Activated T-cell treated with anti-CD3 and anti-CD28 coated beads, Interleukin-2, amount 50 U/mL, for 4 hours (primary cell): ENCODE results near the gene HCFC1. TPM values are rescaled to one million over a fixed set of nuclear protein-coding genes. Genes with fewer than 3 reads are reported as not detected.

ENCODE experiments used
- ATAC-seq, 2 donors: fragments of 200-7000 bp; cut with Tn5 transposase; one replicate each; pipeline ENCODE4 v1.10.0; 2021
- DNase-seq: peaks from one replicate; pipeline ENCODE4 v3.0.0-alpha.2; 2020
- H3K27me3 Mint-ChIP-seq: one replicate; pipeline ENCODE4 v1.8.0; 2021; ENCODE audit warnings: low read depth, mixed read lengths
- H3K36me3 Mint-ChIP-seq: one replicate; pipeline ENCODE4 v1.8.0; 2022; ENCODE audit warnings: mixed read lengths; ENCODE audit not compliant: insufficient read depth
- H3K4me1 Mint-ChIP-seq: one replicate; pipeline ENCODE4 v1.8.0; 2021; ENCODE audit warnings: low read depth, mixed read lengths
- H3K4me3 Mint-ChIP-seq: one replicate; pipeline ENCODE4 v1.8.0; 2021; ENCODE audit warnings: mild to moderate bottlenecking, moderate library complexity, mixed read lengths
- H3K9me3 Mint-ChIP-seq: one replicate; pipeline ENCODE4 v1.8.0; 2021; ENCODE audit warnings: mixed read lengths
- total RNA-seq, 3 donors: library from RNA; stranded (reverse); gene quantifications; one replicate each; pipeline ENCODE4 v1.2.1, GENCODE V29; 2021

The HCFC1 gene
- total RNA-seq, 3 donors from 2014 or later, result 140 to 162 (median 150) TPM

DNA sequence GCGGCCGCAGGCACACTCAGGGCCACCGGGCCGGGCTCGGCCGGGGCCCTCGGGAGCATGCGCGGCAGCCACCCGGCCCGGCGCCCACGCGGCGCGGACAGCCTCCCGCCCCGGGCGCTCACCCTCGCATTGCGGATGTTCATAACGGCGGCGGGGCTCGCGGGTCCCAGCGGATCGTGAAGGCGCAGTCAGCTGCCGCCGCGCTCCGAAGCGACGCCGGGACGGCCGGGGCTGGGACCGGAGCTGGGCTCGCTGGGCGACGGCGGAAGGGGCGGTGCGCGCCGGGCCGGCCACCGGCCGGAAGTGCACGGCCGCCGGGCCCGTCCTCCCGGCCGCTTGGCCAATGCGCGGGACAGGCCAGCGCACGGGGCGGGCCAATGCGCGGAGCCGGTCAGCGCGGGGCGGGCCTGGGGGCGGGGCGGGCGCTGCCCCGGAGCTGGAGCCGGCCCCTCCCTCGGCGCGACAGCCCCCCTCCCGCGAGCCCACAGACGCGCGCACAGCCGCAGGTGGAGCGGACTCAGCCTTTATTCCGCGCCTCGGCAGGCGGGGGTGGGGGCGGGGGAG is 36.8 kb downstream of the HCFC1 start, which contains the start of gene NAA10:
TSS of gene NAA10 (minus strand) at position 276 of the 564 bp plus-strand sequence. CDS start at position 143, 133 bp downstream.
- DNase-seq (peak; percentile 54), ATAC-seq (peak; percentile 92 to 94)

DNA sequence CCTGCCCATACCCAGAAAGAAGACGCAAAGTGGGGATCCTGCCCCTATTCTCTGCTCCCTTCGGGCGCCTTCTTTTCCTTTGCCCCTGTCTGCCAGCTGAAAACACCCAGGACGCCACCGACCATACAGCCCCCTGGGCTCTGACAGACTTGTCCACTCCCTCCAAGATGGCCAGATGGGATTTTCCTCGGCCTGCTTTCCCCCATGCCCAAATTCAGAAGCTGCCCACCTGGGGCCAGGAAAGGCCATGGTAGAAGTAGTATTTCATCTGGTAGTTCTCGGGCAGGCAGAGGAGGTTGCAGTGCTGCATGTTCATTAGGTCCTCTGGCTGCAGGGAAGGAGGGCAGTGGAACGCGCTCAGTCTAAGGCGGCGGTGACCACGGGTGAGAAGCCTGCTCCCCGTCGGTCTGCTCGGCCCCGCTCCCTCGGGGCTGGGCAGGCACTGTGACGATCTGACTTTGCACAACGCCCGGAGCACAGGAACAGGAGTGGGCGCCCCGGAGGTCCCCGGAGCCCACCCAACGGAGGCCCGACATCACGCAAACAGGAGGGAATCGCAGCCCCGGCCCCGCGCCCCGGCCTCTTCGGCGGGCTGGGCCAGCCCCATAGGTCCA is 37.4 kb downstream of the HCFC1 start:
- Mint-ChIP-seq H3K4me3 (peak overlapping the region; percentile 88), H3K4me1 (peaks cover 11% of the 10 kb centered on the region), H3K9me3 (no peaks in the 10 kb centered on the region), H3K36me3 (no peaks in the 10 kb centered on the region), H3K27me3 (no peaks in the 10 kb centered on the region)
- DNase-seq (no peak), ATAC-seq (peak; percentile 10 to 30)

More for the DNA sequence above, 36.8 kb downstream of the HCFC1 start, which contains the start of gene NAA10:
- H3K27me3 Mint-ChIP-seq, result no peaks in the 10 kb centered on the region
- peak within 1 kb of the TSS; percentile 88 for H3K4me3 Mint-ChIP-seq
- H3K4me1 Mint-ChIP-seq, result peaks cover 9% of the 10 kb centered on the region
- no peaks in the 10 kb centered on the region for H3K36me3 Mint-ChIP-seq
- H3K9me3 Mint-ChIP-seq, result no peaks in the 10 kb centered on the region

DNA sequence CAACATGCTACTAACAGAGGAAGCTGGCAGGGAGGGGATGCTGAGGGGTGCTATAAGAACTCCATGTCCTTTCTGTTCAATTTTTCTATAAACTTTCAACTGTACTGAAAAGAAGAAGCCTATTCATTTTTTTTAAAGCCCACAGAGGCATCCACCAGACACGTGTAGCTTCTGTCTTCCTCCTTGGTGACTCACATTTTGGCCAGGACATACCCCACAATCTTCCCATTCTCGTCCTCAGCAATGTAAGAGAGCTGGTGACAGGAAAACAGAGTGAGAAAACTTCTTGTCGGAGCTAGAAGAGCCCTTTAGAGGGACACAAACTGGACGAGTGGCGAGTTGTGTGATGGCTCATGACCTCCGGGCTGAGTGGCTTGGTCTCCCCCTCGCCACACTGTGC is 37.9 kb downstream of the HCFC1 start:
- ATAC-seq (no peak), DNase-seq (no peak)
- peak overlapping the region; percentile 88 for H3K4me3 Mint-ChIP-seq
- H3K9me3 Mint-ChIP-seq, result no peaks in the 10 kb centered on the region
- H3K36me3 Mint-ChIP-seq, result peaks cover 3% of the 10 kb centered on the region
- H3K27me3 Mint-ChIP-seq, result no peaks in the 10 kb centered on the region
- peaks cover 15% of the 10 kb centered on the region for H3K4me1 Mint-ChIP-seq

DNA sequence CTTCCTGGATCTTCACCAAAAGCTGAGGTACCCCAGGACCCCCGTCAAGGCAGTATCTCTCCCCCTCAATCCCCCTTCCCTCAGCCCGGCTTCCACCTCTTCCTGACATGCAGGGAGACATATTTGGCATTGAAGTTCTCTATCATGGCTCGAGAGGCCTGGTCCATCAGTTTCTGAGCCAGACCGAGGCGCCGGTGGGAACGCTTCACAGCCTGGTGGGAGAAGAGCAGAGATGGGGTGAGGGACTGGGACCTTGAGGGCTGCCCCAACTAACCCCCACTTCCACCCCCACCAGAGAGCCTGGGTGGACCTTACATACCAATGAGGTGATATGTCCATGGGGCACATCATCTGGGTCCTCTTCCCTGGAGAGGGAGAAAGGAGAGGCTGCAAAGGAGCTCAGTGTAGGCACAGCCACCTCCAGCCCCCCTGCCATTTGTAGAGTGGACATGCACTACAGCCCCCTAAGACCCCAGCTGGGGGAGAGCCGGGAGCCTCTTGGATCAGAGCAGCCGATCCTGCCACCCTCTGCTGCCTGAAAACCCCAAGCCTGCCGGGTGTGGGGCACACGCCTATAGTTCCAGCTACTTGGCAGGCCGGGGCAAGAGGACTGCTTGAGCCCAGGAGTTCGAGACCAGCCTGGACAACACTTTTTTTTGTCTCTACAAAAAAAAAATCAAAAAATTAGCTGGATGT is 39.2 kb downstream of the HCFC1 start:
- no peaks in the 10 kb centered on the region for H3K27me3 Mint-ChIP-seq
- H3K4me1 Mint-ChIP-seq, result peaks cover 15% of the 10 kb centered on the region
- no peaks in the 10 kb centered on the region for H3K9me3 Mint-ChIP-seq
- H3K36me3 Mint-ChIP-seq, result peaks cover 3% of the 10 kb centered on the region
- no peak for DNase-seq
- no peak for ATAC-seq
- H3K4me3 Mint-ChIP-seq, result no peak overlapping the region

- Mint-ChIP-seq H3K4me1 (peaks cover 17% of the 10 kb centered on the region), H3K36me3 (peaks cover 3% of the 10 kb centered on the region), H3K4me3 (no peak overlapping the region), H3K9me3 (no peaks in the 10 kb centered on the region), H3K27me3 (no peaks in the 10 kb centered on the region)
- DNase-seq (no peak), ATAC-seq (no peak)
Measured at GRCh38 chrX:153931748-153932147, 39.9 kb downstream of the HCFC1 start.

- H3K4me1 Mint-ChIP-seq, result peaks cover 16% of the 10 kb centered on the region
Measured at GRCh38 chrX:153931151-153931550, 40.5 kb downstream of the HCFC1 start.

DNA sequence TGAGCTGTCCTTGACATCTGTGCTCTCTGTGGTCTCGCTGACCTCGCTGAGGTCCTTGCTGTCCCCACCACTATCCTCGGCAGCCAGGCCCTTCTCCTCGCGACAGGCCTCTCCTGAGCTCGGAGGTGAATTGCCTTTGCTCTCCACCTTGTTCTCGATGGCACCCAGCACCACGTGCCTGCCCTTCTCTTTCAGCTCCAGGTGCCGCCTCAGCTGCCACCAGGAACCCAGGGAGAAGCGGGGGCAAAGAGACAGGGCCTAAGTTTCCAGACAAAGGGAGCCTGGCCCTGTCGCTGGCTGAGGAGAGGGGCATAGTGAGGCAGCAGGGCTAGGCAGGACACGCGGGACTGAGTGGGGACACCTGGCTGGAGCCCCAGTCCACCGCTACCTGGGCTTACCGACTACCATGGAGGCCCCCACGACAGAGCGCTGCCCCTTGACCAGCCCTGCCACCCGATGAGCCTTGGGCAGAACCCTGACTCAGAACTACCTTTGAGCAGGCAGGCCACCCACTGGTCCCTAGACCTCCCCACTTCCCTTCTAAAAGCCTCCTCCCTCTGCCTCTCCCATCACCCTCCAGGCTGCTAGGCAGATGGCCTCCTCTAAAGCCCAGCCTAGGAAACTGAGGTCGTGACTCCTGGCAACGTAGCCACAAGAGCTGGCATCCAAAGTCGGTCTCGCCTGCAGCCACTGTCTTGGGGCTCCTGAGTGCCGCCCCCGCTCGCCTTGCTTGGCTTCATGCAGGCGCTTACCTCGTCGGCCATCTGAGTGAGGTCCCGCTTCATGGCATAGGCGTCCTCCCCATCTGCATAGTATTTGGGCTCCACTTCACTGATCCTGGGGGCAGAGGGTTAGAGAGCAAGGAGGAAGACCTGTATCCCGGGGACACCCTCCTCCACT is 41.4 kb downstream of the HCFC1 start:
- ATAC-seq, result no peak
- H3K27me3 Mint-ChIP-seq, result no peaks in the 10 kb centered on the region
- H3K36me3 Mint-ChIP-seq, result peaks cover 3% of the 10 kb centered on the region
- DNase-seq, result no peak
- no peak overlapping the region for H3K4me3 Mint-ChIP-seq
- no peaks in the 10 kb centered on the region for H3K9me3 Mint-ChIP-seq
- H3K4me1 Mint-ChIP-seq, result peaks cover 16% of the 10 kb centered on the region

More at GRCh38 chrX:153931151-153931550, 40.5 kb downstream of the HCFC1 start:
- Mint-ChIP-seq H3K27me3 (no peaks in the 10 kb centered on the region), H3K36me3 (peaks cover 3% of the 10 kb centered on the region), H3K4me3 (no peak overlapping the region), H3K9me3 (no peaks in the 10 kb centered on the region)
- DNase-seq (no peak), ATAC-seq (no peak)

GRCh38 chrX:153929576-153929975 is 42.0 kb downstream of the HCFC1 start:
- ATAC-seq (no peak), DNase-seq (no peak)
- Mint-ChIP-seq H3K27me3 (no peaks in the 10 kb centered on the region), H3K9me3 (no peaks in the 10 kb centered on the region), H3K4me1 (peaks cover 18% of the 10 kb centered on the region), H3K36me3 (peaks cover 3% of the 10 kb centered on the region), H3K4me3 (peak overlapping the region; percentile 70)

GRCh38 chrX:153928846-153929245 is 42.8 kb downstream of the HCFC1 start:
- no peak for ATAC-seq

GRCh38 chrX:153927922-153928760 is 43.5 kb downstream of the HCFC1 start:
- Mint-ChIP-seq H3K9me3 (no peaks in the 10 kb centered on the region), H3K27me3 (no peaks in the 10 kb centered on the region), H3K4me1 (peaks cover 24% of the 10 kb centered on the region), H3K36me3 (peaks cover 3% of the 10 kb centered on the region), H3K4me3 (peak overlapping the region; percentile 87)
- ATAC-seq (peak; percentile 77 to 79), DNase-seq (peak; percentile 92)

More at GRCh38 chrX:153928846-153929245, 42.8 kb downstream of the HCFC1 start:
- Mint-ChIP-seq H3K9me3 (no peaks in the 10 kb centered on the region), H3K36me3 (peaks cover 3% of the 10 kb centered on the region), H3K27me3 (no peaks in the 10 kb centered on the region), H3K4me1 (peaks cover 21% of the 10 kb centered on the region), H3K4me3 (peak overlapping the region; percentile 70)
- no peak for DNase-seq

DNA sequence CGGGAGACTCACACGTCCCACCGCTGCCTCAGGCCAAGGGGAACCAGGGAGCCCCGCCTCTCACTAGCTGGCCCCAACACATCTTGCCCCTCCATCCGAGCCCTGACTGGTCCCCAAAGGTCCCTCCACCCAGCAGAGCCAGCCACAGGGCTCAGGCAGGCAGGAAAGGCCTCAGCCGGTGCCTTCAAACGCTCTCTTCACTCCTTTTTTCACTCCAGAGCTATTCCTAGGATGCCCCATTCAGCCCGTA is 44.0 kb downstream of the HCFC1 start:
- Mint-ChIP-seq H3K4me1 (peaks cover 27% of the 10 kb centered on the region), H3K36me3 (peaks cover 3% of the 10 kb centered on the region), H3K4me3 (peak overlapping the region; percentile 87), H3K9me3 (no peaks in the 10 kb centered on the region), H3K27me3 (no peaks in the 10 kb centered on the region)
- DNase-seq, result no peak
- no peak for ATAC-seq

DNA sequence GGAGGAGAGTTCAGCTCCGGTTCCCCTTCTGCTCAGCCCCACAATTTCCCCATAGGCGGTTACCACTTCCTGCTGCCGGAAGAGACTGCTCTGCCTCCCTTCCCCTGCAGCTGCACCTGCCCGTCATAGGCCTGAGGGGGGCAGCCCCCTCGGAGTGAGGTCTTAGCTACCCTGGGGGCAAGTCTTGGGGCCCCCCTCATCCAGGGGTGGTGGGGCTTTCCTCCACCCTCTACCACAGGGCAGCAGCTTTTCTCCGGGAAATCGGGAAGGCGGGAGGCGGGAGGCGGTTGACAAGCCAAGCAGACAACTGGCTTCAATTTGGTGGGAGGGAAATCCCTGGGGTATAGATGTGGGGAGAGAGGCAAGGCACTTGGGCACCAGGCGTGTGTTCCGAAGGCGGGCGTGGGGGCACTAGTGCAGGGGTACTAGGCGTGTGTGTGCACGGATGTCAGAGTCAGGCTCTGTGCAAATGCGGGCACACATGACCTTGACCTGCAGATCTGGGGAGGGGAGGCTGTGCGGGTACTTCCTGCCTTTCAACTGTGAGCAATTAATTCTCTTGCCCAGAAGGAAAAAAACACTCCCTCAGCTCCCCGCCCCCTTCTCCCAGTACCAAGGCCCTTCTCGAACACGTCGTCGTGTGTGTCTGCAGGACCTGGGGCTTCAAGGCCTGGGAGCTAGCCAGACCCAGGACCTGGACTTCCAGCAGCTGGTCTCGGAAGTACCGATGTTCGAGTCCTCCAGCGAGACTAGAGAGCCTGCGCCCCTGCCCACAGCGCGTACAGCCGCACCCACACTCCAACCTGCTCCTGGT is 44.6 kb downstream of the HCFC1 start:
- peak; percentile 41 to 50 for ATAC-seq
- H3K27me3 Mint-ChIP-seq, result no peaks in the 10 kb centered on the region
- peaks cover 3% of the 10 kb centered on the region for H3K36me3 Mint-ChIP-seq
- H3K9me3 Mint-ChIP-seq, result no peaks in the 10 kb centered on the region
- peak overlapping the region; percentile 87 for H3K4me3 Mint-ChIP-seq
- H3K4me1 Mint-ChIP-seq, result peaks cover 32% of the 10 kb centered on the region
- peak; percentile 61 for DNase-seq

- ATAC-seq (peak; percentile 0), DNase-seq (no peak)
- H3K27me3 Mint-ChIP-seq, result no peaks in the 10 kb centered on the region
- no peaks in the 10 kb centered on the region for H3K9me3 Mint-ChIP-seq
- H3K4me1 Mint-ChIP-seq, result peaks cover 35% of the 10 kb centered on the region
- H3K4me3 Mint-ChIP-seq, result peak overlapping the region; percentile 87
- peaks cover 3% of the 10 kb centered on the region for H3K36me3 Mint-ChIP-seq
Measured at GRCh38 chrX:153926552-153926857, 45.1 kb downstream of the HCFC1 start.
